Choroid plexus epithelial cell (primary cell): ENCODE measurements around the gene MYLK2.

Source experiments
- DNase-seq: peaks from one replicate; pipeline ENCODE4 v3.0.0-alpha.2; 2010; ENCODE audit warnings: low read depth
- H3K4me3 ChIP-seq: 2 replicates; pipeline ENCODE4 v1.5.1; 2011; ENCODE audit warnings: low read depth, mild to moderate bottlenecking, control low read depth, low read length, moderate library complexity
- CTCF ChIP-seq: conservative IDR thresholded peaks from 2 replicates; pipeline ENCODE4 v1.5.1; 2011; ENCODE audit warnings: low read depth, mild to moderate bottlenecking, control low read depth, inconsistent platforms, low read length, moderate library complexity

MYLK2 gene

GRCh38 chr20:31841928-31842327 lies 22.8 kb downstream of the MYLK2 start:
- TF ChIP-seq CTCF: no peak
- peak overlapping the region; percentile 14 for H3K4me3 ChIP-seq
- DNase-seq: peak; percentile 84

DNA sequence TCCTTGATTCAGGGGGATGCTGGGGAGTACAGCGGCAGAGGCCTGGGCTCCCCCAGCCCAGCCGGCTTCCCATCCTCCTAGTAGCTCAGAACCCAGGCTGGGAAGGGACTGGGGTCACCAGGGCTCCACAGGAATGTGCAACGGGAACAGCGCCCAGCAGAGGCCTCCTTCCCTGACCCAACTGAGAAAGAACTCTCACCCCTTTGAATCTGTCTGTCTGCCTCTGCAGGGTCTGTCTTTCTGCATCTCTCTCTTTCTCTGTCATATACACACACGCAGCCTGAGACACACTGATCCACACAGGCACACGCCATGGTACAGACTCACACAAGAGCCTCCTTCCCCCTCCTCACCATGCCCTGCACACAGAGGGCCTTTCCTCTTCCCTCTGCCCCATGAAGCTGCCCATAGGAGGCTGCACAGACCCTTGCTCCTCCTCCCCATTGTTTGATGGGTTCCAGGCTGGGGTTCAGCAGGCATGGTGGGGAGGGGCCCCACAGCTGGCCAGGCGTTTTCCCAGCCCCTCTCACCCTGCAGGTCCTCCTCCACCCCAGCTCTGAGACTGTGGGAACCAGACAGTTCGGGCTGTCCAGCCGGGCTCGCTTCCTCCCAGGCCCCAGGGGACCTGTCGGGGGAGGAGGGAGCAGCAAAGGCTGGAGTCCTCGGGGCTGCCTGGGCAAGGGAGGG lies 23.5 kb downstream of the MYLK2 start:
- DNase-seq: peak; percentile 94
- no peak for TF ChIP-seq CTCF
- H3K4me3 ChIP-seq: no peak overlapping the region

GRCh38 chr20:31843288-31843687 lies 24.1 kb downstream of the MYLK2 start:
- no peak for DNase-seq
- no peak for TF ChIP-seq CTCF
- no peak overlapping the region for H3K4me3 ChIP-seq

- no peak for TF ChIP-seq CTCF
- H3K4me3 ChIP-seq: no peak overlapping the region
- DNase-seq: no peak
These were observed 24.7 kb downstream of the MYLK2 start for GRCh38 chr20:31843881-31844280.

GRCh38 chr20:31844737-31845299 lies 25.7 kb downstream of the MYLK2 start:
- H3K4me3 ChIP-seq: no peak overlapping the region
- DNase-seq: no peak
- no peak for TF ChIP-seq CTCF

GRCh38 chr20:31845300-31845863 lies 26.2 kb downstream of the MYLK2 start, which contains the start of gene FOXS1:
Gene FOXS1 (minus strand): TSS chr20:31845604. CDS start chr20:31845542, 62 bp downstream.
- no peak for TF ChIP-seq CTCF

GRCh38 chr20:31846793-31847138 lies 27.6 kb downstream of the MYLK2 start:
- no peak for TF ChIP-seq CTCF
- no peak for DNase-seq

More at GRCh38 chr20:31845300-31845863, 26.2 kb downstream of the MYLK2 start, which contains the start of gene FOXS1:
- no peak for DNase-seq
- no peak within 1 kb of the TSS for H3K4me3 ChIP-seq

More at GRCh38 chr20:31846793-31847138, 27.6 kb downstream of the MYLK2 start:
- no peak overlapping the region for H3K4me3 ChIP-seq
